IPS-20b (cell line): ENCODE measurements around the gene IL4I1.

Source experiments
- H3K27ac ChIP-seq: one replicate; pipeline ENCODE4 v1.5.1; 2013; ENCODE audit warnings: low read length
- H3K27me3 ChIP-seq: 2 replicates; pipeline ENCODE4 v1.6.1; 2013; ENCODE audit warnings: mild to moderate bottlenecking, low read length, inconsistent platforms; ENCODE audit not compliant: insufficient read depth
- H3K36me3 ChIP-seq: 2 replicates; pipeline ENCODE4 v1.6.1; 2013; ENCODE audit warnings: low read depth, mild to moderate bottlenecking, inconsistent platforms, low read length, moderate library complexity; ENCODE audit not compliant: insufficient read depth
- H3K4me1 ChIP-seq: 2 replicates; pipeline ENCODE4 v1.6.1; 2013; ENCODE audit warnings: mild to moderate bottlenecking, control low read depth, inconsistent platforms, low read length, moderate library complexity; ENCODE audit not compliant: insufficient read depth
- H3K4me3 ChIP-seq: 2 replicates; pipeline ENCODE4 v1.5.1; 2013; ENCODE audit warnings: mild to moderate bottlenecking, low read length, inconsistent platforms
- H3K9ac ChIP-seq: 2 replicates; pipeline ENCODE4 v1.6.1; 2013; ENCODE audit warnings: low read depth, mild to moderate bottlenecking, inconsistent platforms, low read length, moderate library complexity
- H3K9me3 ChIP-seq: 2 replicates; pipeline ENCODE4 v1.6.1; 2013; ENCODE audit warnings: mild to moderate bottlenecking, low read depth, low read length, inconsistent platforms; ENCODE audit not compliant: insufficient read depth

The IL4I1 gene

GRCh38 chr19:49850221-49850486, 46.5 kb downstream of the IL4I1 start:
- peaks cover 24% of the 10 kb centered on the region for H3K36me3 ChIP-seq
- H3K4me1 ChIP-seq = peaks cover 7% of the 10 kb centered on the region; the same call in 1 of the 2 replicates
- H3K27me3 ChIP-seq = no peaks in the 10 kb centered on the region
- peak overlapping the region; percentile 90 for H3K27ac ChIP-seq
- H3K4me3 ChIP-seq = peak overlapping the region; percentile 90
- peak overlapping the region; percentile 42; the same call in 1 of the 2 replicates for H3K9ac ChIP-seq
- H3K9me3 ChIP-seq = no peaks in the 10 kb centered on the region

- H3K4me3 ChIP-seq = peak overlapping the region; percentile 90
- H3K9me3 ChIP-seq = no peaks in the 10 kb centered on the region
- H3K27ac ChIP-seq = no peak overlapping the region
- peaks cover 20% of the 10 kb centered on the region for H3K36me3 ChIP-seq
- peak overlapping the region; percentile 42; the same call in 1 of the 2 replicates for H3K9ac ChIP-seq
- H3K4me1 ChIP-seq = peaks cover 7% of the 10 kb centered on the region; the same call in 1 of the 2 replicates
- no peaks in the 10 kb centered on the region for H3K27me3 ChIP-seq
These were observed 47.1 kb downstream of the IL4I1 start for GRCh38 chr19:49849433-49850220.

- no peak overlapping the region for H3K4me3 ChIP-seq
- H3K27me3 ChIP-seq = no peaks in the 10 kb centered on the region
- H3K36me3 ChIP-seq = peaks cover 16% of the 10 kb centered on the region
- no peaks in the 10 kb centered on the region for H3K9me3 ChIP-seq
- no peak overlapping the region for H3K27ac ChIP-seq
- H3K9ac ChIP-seq = no peak overlapping the region
- H3K4me1 ChIP-seq = peaks cover 7% of the 10 kb centered on the region; the same call in 1 of the 2 replicates
These were observed 47.7 kb downstream of the IL4I1 start for GRCh38 chr19:49848938-49849337.

- Histone ChIP-seq H3K36me3 (peaks cover 16% of the 10 kb centered on the region), H3K9ac (no peak overlapping the region), H3K4me3 (no peak overlapping the region), H3K27ac (no peak overlapping the region), H3K9me3 (no peaks in the 10 kb centered on the region), H3K4me1 (peaks cover 7% of the 10 kb centered on the region; the same call in 1 of the 2 replicates), H3K27me3 (no peaks in the 10 kb centered on the region)
These were observed 48.7 kb downstream of the IL4I1 start for GRCh38 chr19:49847731-49848696.

- Histone ChIP-seq H3K27ac (no peak overlapping the region), H3K4me1 (no peaks in the 10 kb centered on the region), H3K9me3 (no peaks in the 10 kb centered on the region)
These were observed 50.3 kb downstream of the IL4I1 start for GRCh38 chr19:49846408-49846807.

GRCh38 chr19:49845414-49845813, 51.3 kb downstream of the IL4I1 start:
- no peaks in the 10 kb centered on the region for H3K27me3 ChIP-seq
- H3K4me3 ChIP-seq = no peak overlapping the region
- no peak overlapping the region for H3K27ac ChIP-seq
- H3K36me3 ChIP-seq = peaks cover 5% of the 10 kb centered on the region; the same call in 1 of the 2 replicates
- H3K9ac ChIP-seq = no peak overlapping the region
- H3K4me1 ChIP-seq = no peaks in the 10 kb centered on the region
- no peaks in the 10 kb centered on the region for H3K9me3 ChIP-seq

More at GRCh38 chr19:49846408-49846807, 50.3 kb downstream of the IL4I1 start:
- H3K36me3 ChIP-seq = peaks cover 5% of the 10 kb centered on the region; the same call in 1 of the 2 replicates
- no peaks in the 10 kb centered on the region for H3K27me3 ChIP-seq
- no peak overlapping the region for H3K4me3 ChIP-seq
- H3K9ac ChIP-seq = no peak overlapping the region

GRCh38 chr19:49844138-49845095, 52.3 kb downstream of the IL4I1 start:
- no peaks in the 10 kb centered on the region for H3K4me1 ChIP-seq
- peaks cover 11% of the 10 kb centered on the region for H3K36me3 ChIP-seq
- no peak overlapping the region for H3K27ac ChIP-seq
- no peaks in the 10 kb centered on the region for H3K9me3 ChIP-seq
- H3K9ac ChIP-seq = no peak overlapping the region
- H3K27me3 ChIP-seq = no peaks in the 10 kb centered on the region
- H3K4me3 ChIP-seq = no peak overlapping the region

- Histone ChIP-seq H3K27me3 (no peaks in the 10 kb centered on the region), H3K36me3 (peaks cover 17% of the 10 kb centered on the region), H3K4me3 (no peak overlapping the region), H3K27ac (no peak overlapping the region), H3K9ac (no peak overlapping the region), H3K4me1 (no peaks in the 10 kb centered on the region), H3K9me3 (no peaks in the 10 kb centered on the region)
These were observed 53.4 kb downstream of the IL4I1 start for GRCh38 chr19:49843265-49843664.

GRCh38 chr19:49840736-49841249, 55.9 kb downstream of the IL4I1 start:
- Histone ChIP-seq H3K9ac (no peak overlapping the region), H3K4me3 (no peak overlapping the region), H3K27ac (no peak overlapping the region), H3K36me3 (peaks cover 37% of the 10 kb centered on the region), H3K27me3 (no peaks in the 10 kb centered on the region), H3K9me3 (no peaks in the 10 kb centered on the region), H3K4me1 (no peaks in the 10 kb centered on the region)

- H3K27ac ChIP-seq = no peak overlapping the region
- no peaks in the 10 kb centered on the region for H3K27me3 ChIP-seq
- peaks cover 42% of the 10 kb centered on the region for H3K36me3 ChIP-seq
These were observed 56.4 kb downstream of the IL4I1 start for GRCh38 chr19:49840321-49840720.

GRCh38 chr19:49839713-49840112, 57.0 kb downstream of the IL4I1 start:
- peaks cover 48% of the 10 kb centered on the region for H3K36me3 ChIP-seq
- H3K27me3 ChIP-seq = no peaks in the 10 kb centered on the region
- H3K4me1 ChIP-seq = no peaks in the 10 kb centered on the region
- H3K9me3 ChIP-seq = no peaks in the 10 kb centered on the region
- H3K27ac ChIP-seq = no peak overlapping the region
- H3K9ac ChIP-seq = no peak overlapping the region
- no peak overlapping the region for H3K4me3 ChIP-seq

More at GRCh38 chr19:49840321-49840720, 56.4 kb downstream of the IL4I1 start:
- H3K4me1 ChIP-seq = no peaks in the 10 kb centered on the region
- no peak overlapping the region for H3K9ac ChIP-seq
- no peak overlapping the region for H3K4me3 ChIP-seq
- H3K9me3 ChIP-seq = no peaks in the 10 kb centered on the region
